22Rv1 (cell line): Measurements from ENCODE around the gene UBE2N.

ENCODE experiments used
- ZFX ChIP-seq: fragments of 450-650 bp; IDR thresholded peaks from 2 replicates; pipeline ENCODE4 v1.6.1; 2017; ENCODE audit warnings: antibody characterized with exemption, borderline replicate concordance
- TF ChIP-seq, protein P1 (sequence below): fragments of 450-650 bp; IDR thresholded peaks from 2 replicates; pipeline ENCODE4 v1.5.1; 2017; ENCODE audit warnings: mild to moderate bottlenecking

DNA sequence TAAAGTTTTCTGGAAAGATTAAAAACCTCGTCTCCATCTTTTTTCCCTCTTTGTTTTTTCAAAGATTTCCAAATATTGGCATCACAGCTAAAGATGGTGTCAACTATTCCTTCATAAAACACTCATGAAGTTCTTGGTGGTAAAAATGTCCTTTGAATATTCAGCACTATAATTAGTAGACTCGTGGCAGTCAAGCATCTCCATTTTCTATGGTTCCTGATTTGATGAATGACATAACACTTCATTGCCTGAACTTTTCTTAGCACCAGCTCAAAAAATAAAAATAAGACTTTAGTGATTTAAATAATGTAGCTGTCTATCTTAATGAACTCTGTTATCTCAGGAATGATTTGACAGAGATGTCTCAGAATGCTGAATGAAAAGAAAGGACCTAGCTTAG lies 19.7 kb downstream of the UBE2N start:
- TF ChIP-seq, protein P1, sequence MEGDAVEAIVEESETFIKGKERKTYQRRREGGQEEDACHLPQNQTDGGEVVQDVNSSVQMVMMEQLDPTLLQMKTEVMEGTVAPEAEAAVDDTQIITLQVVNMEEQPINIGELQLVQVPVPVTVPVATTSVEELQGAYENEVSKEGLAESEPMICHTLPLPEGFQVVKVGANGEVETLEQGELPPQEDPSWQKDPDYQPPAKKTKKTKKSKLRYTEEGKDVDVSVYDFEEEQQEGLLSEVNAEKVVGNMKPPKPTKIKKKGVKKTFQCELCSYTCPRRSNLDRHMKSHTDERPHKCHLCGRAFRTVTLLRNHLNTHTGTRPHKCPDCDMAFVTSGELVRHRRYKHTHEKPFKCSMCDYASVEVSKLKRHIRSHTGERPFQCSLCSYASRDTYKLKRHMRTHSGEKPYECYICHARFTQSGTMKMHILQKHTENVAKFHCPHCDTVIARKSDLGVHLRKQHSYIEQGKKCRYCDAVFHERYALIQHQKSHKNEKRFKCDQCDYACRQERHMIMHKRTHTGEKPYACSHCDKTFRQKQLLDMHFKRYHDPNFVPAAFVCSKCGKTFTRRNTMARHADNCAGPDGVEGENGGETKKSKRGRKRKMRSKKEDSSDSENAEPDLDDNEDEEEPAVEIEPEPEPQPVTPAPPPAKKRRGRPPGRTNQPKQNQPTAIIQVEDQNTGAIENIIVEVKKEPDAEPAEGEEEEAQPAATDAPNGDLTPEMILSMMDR, result no peak
- no peak for TF ChIP-seq ZFX
